GM12878 (cell line): ENCODE results near the gene KIF17. TPM values are rescaled to one million over a fixed set of nuclear protein-coding genes. Genes with fewer than 3 reads are reported as not detected.

Experiments used
- ATAC-seq: fragments of 200-7000 bp; cut with Tn5 transposase; 3 replicates; pipeline ENCODE4 v1.9.1; 2020; ENCODE audit warnings: mild to moderate bottlenecking, moderate library complexity
- BruUV-seq: library from RNA; stranded (reverse); fragments of 400-500 nt; replicated peaks from 2 replicates; lab custom pipeline; 2021; lab: Mats Ljungman, UMichigan
- CTCF ChIA-PET: fragments of 300-600 bp; sonication (Branson Sonifier 250); formaldehyde crosslinking; extraction: SDS; loops from one replicate; lab custom pipeline; 2021; ENCODE audit warnings: inconsistent platforms; lab: Yijun Ruan, JAX
- POLR2A ChIA-PET: fragments of 350-600 bp; formaldehyde crosslinking; extraction: SDS; loops from one replicate; lab custom pipeline; 2021; ENCODE audit warnings: inconsistent platforms; lab: Charles Lee
- RAD21 ChIA-PET: fragments of 300-600 bp; sonication (Branson Sonifier 250); formaldehyde crosslinking; loops from one replicate; lab custom pipeline; 2023; ENCODE audit warnings: antibody characterized with exemption; ENCODE audit not compliant: unreplicated experiment; lab: Charles Lee
- SMC1A ChIA-PET: fragments of 300-600 bp; sonication (Branson Sonifier 250); formaldehyde crosslinking; loops from one replicate; lab custom pipeline; 2023; ENCODE audit not compliant: unreplicated experiment, uncharacterized antibody; lab: Charles Lee
- DNase-seq: peaks from one replicate; pipeline ENCODE4 v3.0.0-alpha.2; 2011; ENCODE audit warnings: low read depth, low spot score
- FAIRE-seq: peaks from 3 replicates; lab custom pipeline; 2011; peaks lifted over from hg19 to GRCh38; lab: Jason Lieb, UNC
- H2AFZ ChIP-seq: 2 replicates; pipeline ENCODE4 v1.6.0; 2011; ENCODE audit warnings: low read depth, low read length, control low read depth; ENCODE audit not compliant: control insufficient read depth
- H3K27ac ChIP-seq: 2 replicates; pipeline ENCODE4 v1.5.1; 2011; ENCODE audit warnings: control low read depth; ENCODE audit not compliant: control insufficient read depth, insufficient read depth
- H3K27me3 ChIP-seq, 2 experiments: replicated peaks in 1 of 2; 2 replicates each; pipeline versions ENCODE4 v1.6.0 to v1.6.1; 2011; ENCODE audit warnings: low read length in 1 of 2; ENCODE audit not compliant: control insufficient read depth in 2 of 2, insufficient read depth in 2 of 2
- H3K36me3 ChIP-seq, 2 experiments: 2 replicates each; pipeline ENCODE4 v1.5.1; 2011; ENCODE audit warnings: low read length in 1 of 2; ENCODE audit not compliant: control insufficient read depth in 2 of 2, insufficient read depth in 2 of 2
- H3K4me1 ChIP-seq: 2 replicates; pipeline ENCODE4 v1.6.1; 2011; ENCODE audit warnings: mild to moderate bottlenecking, low read length, moderate library complexity, mixed read lengths; ENCODE audit not compliant: control insufficient read depth, insufficient read depth
- H3K4me2 ChIP-seq: 2 replicates; pipeline ENCODE4 v1.6.0; 2011; ENCODE audit warnings: control low read depth; ENCODE audit not compliant: control insufficient read depth, insufficient read depth
- H3K4me3 ChIP-seq: fragments of 200-600 bp; sonication (generic); 2 replicates; pipeline ENCODE4 v1.5.1; 2016
- H3K79me2 ChIP-seq: 2 replicates; pipeline ENCODE4 v1.6.0; 2011; ENCODE audit warnings: low read length; ENCODE audit not compliant: control insufficient read depth, insufficient read depth
- H3K9ac ChIP-seq: 2 replicates; pipeline ENCODE4 v1.8.0; 2011; ENCODE audit warnings: low read length, control low read depth, mixed read lengths; ENCODE audit not compliant: control insufficient read depth, insufficient read depth
- H3K9me3 ChIP-seq: replicated peaks from 3 replicates; pipeline ENCODE4 v1.5.1; 2011; ENCODE audit warnings: mild to moderate bottlenecking, low read length; ENCODE audit not compliant: control insufficient read depth, insufficient read depth
- H4K20me1 ChIP-seq: 2 replicates; pipeline ENCODE4 v1.6.0; 2011; ENCODE audit not compliant: control insufficient read depth, insufficient read depth
- CHD4 ChIP-seq: fragments of 200-600 bp; sonication (generic); IDR thresholded peaks from 2 replicates; pipeline ENCODE4 v1.6.1; 2016; ENCODE audit warnings: mild to moderate bottlenecking
- HDAC2 ChIP-seq: fragments of 200-600 bp; sonication (generic); IDR thresholded peaks from 2 replicates; pipeline ENCODE4 v1.6.1; 2017
- KAT2A ChIP-seq: conservative IDR thresholded peaks from 2 replicates; pipeline ENCODE4 v1.6.1; 2011; ENCODE audit warnings: low read depth, low read length; ENCODE audit not compliant: control insufficient read depth
- MTA2 ChIP-seq: fragments of 450-650 bp; IDR thresholded peaks from 2 replicates; pipeline ENCODE4 v1.6.1; 2016; ENCODE audit warnings: low read depth, mild to moderate bottlenecking, moderate library complexity
- SMC3 ChIP-seq: IDR thresholded peaks from 2 replicates; pipeline ENCODE4 v1.6.1; 2011; ENCODE audit warnings: low read length, improper control_type of control experiment, borderline replicate concordance
- SUZ12 ChIP-seq: fragments of 200-600 bp; sonication (generic); IDR thresholded peaks from one replicate; pipeline ENCODE4 v1.6.1; 2018; ENCODE audit warnings: antibody characterized with exemption, mild to moderate bottlenecking; ENCODE audit not compliant: unreplicated experiment
- TARDBP ChIP-seq: IDR thresholded peaks from 2 replicates; pipeline ENCODE4 v1.6.1; 2016; ENCODE audit warnings: borderline replicate concordance
- YY1 ChIP-seq: IDR thresholded peaks from 2 replicates; pipeline ENCODE4 v1.6.1; 2011; ENCODE audit warnings: low read depth, mild to moderate bottlenecking, low read length
- ZNF24 ChIP-seq: fragments of 450-650 bp; IDR thresholded peaks from 2 replicates; pipeline ENCODE4 v1.6.1; 2017; ENCODE audit warnings: antibody characterized with exemption, mild to moderate bottlenecking
- WGBS: methylation state at CpG from one replicate; pipeline ENCODE4 v1.1.6; 2016; ENCODE audit warnings: low lambda C conversion rate; ENCODE audit not compliant: insufficient replicate concordance, insufficient coverage; ENCODE audit errors: missing lambda C conversion rate; 5-methylcytosine and 5-hydroxymethylcytosine counted together
- in situ Hi-C: fragments of 300-500 bp; cut with MboI; formaldehyde crosslinking; loops from 9 replicates; pipeline ENCODE4 v1.14.3; 2018; ENCODE audit warnings: mixed read lengths
- intact Hi-C: fragments of 100-400 bp; cut with micrococcal nuclease; formaldehyde crosslinking; loops from one replicate; pipeline ENCODE4 v1.14.2; 2022; ENCODE audit not compliant: unreplicated experiment
- polyA plus RNA-seq, 11 experiments: library from polyadenylated mRNA; depleted of rRNA in 4 of 11; unstranded in 6 of 11; stranded (reverse) in 5 of 11; fragments of >200 nt; fragmentation: Nextera tagmentation in 4 of 11; fragmentation: Illumina TruSeq in 1 of 11; extraction: Ambion mirVana in 4 of 11; extraction: Trizol in 1 of 11; gene quantifications; 1 replicate in 1 of 11; 2 replicates in 10 of 11; pipeline versions ENCODE4 v1.2.1 to v1.2.3, GENCODE V29; 2011 to 2016; ENCODE audit warnings: inconsistent platforms in 2 of 11, missing spikeins in 2 of 11, low read depth in 1 of 11
- total RNA-seq, 4 experiments: library from RNA; depleted of rRNA in 3 of 4; stranded (reverse); fragments of >200 nt in 3 of 4; fragmentation: Illumina TruSeq in 1 of 4; extraction: Trizol in 1 of 4; gene quantifications; 2 replicates each; pipeline versions ENCODE4 v1.2.1 to v1.2.3, GENCODE V29; 2013 to 2021

Gene KIF17
- total and polyA plus RNA-seq, 10 of the 15 experiments (the other 5 are each of a cell fraction or from before 2014, with no cell fraction given) = 0.01 to 0.10 (median 0.03) TPM; not detected in 7

GRCh38 chr1:20691872-20692271 is 25.9 kb downstream of the KIF17 start (continued):
- TF ChIP-seq SMC3 (no peak), CHD4 (no peak), KAT2A (no peak), YY1 (no peak), MTA2 (no peak)

- BruUV-seq = no TSS peak
These were observed 28.2 kb downstream of the KIF17 start for GRCh38 chr1:20689645-20690056.

More at GRCh38 chr1:20689645-20690056, 28.2 kb downstream of the KIF17 start:
- no peak for TF ChIP-seq SUZ12
- no peak for TF ChIP-seq TARDBP
- TF ChIP-seq HDAC2 = no peak
- no peak for TF ChIP-seq ZNF24
- FAIRE-seq (no peak), ATAC-seq (no peak), DNase-seq (no peak)
- Histone ChIP-seq H4K20me1 (no peaks in the 10 kb centered on the region), H2AFZ (no peak overlapping the region), H3K9ac (no peak overlapping the region), H3K36me3 (no peaks in the 10 kb centered on the region), H3K27ac (no peak overlapping the region), H3K4me3 (no peak overlapping the region), H3K4me2 (no peak overlapping the region), H3K27me3 (no peaks in the 10 kb centered on the region), H3K79me2 (no peaks in the 10 kb centered on the region), H3K9me3 (no peaks in the 10 kb centered on the region), H3K4me1 (no peaks in the 10 kb centered on the region)
- SMC1A ChIA-PET = no interaction called here
- intact Hi-C loops (loop anchor here (10.0 kb wide), 1 partner anchor 295 kb away; no protein-coding TSS in a partner anchor), in situ Hi-C loops (no loop called here)
- WGBS = 18% methylated on average over 3 of the region's 3 CpGs
- CTCF ChIA-PET = no interaction called here
- POLR2A ChIA-PET = no interaction called here
- RAD21 ChIA-PET = no interaction called here
